Gastrocnemius medialis (tissue), 4 donors: ENCODE measurements around the gene CCSER1. TPM values are rescaled to one million over a fixed set of nuclear protein-coding genes. Genes with fewer than 3 reads are reported as not detected.

Experiments used
- ATAC-seq, 2 donors: fragments of 150-250 bp; one replicate each; pipeline ENCODE4 v1.9.1; 2016
- DNase-seq, 2 donors: peaks; one replicate each; pipeline ENCODE4 v3.0.0-alpha.2; 2019
- H3K27ac ChIP-seq, 4 donors: fragments of 200-600 bp; sonication (generic); 1 replicate in 1 of 4; 2 replicates in 3 of 4; pipeline ENCODE4 v1.5.1; 2016 to 2018; ENCODE audit warnings: mild to moderate bottlenecking in 2 of 4, moderate library complexity in 1 of 4
- H3K27me3 ChIP-seq, 3 donors: fragments of 200-600 bp; sonication (generic) in 2 of 3; 1 replicate in 1 of 3; 2 replicates in 2 of 3; pipeline versions ENCODE4 v1.5.1 to v1.6.0; 2016 to 2019; ENCODE audit warnings: mild to moderate bottlenecking in 1 of 3, moderate library complexity in 1 of 3
- H3K36me3 ChIP-seq, 2 donors: fragments of 200-600 bp; sonication (generic) in 1 of 2; one replicate each; pipeline ENCODE4 v1.5.1; 2017 to 2018
- H3K4me1 ChIP-seq, 2 donors: fragments of 200-600 bp; sonication (generic) in 1 of 2; one replicate each; pipeline ENCODE4 v1.5.1; 2016 to 2017; ENCODE audit warnings: mild to moderate bottlenecking in 2 of 2
- H3K4me3 ChIP-seq, 4 donors: fragments of 200-600 bp; sonication (generic) in 3 of 4; 1 replicate in 1 of 4; 2 replicates in 3 of 4; pipeline ENCODE4 v1.5.1; 2016 to 2019; ENCODE audit warnings: mild to moderate bottlenecking in 2 of 4
- H3K9me3 ChIP-seq, 3 donors: fragments of 200-600 bp; sonication (generic) in 2 of 3; 1 replicate in 1 of 3; 2 replicates in 2 of 3; pipeline ENCODE4 v1.5.1; 2016 to 2019
- CTCF ChIP-seq, 5 experiments: fragments of 450-650 bp in 3 of 5; fragments of 200-600 bp in 2 of 5; sonication (generic) in 2 of 5; IDR thresholded peaks in 4 of 5; conservative IDR thresholded peaks in 1 of 5; 1 replicate in 4 of 5; 2 replicates in 1 of 5; pipeline ENCODE4 v1.5.1; 2016 to 2019; ENCODE audit warnings: antibody characterized with exemption in 5 of 5, mild to moderate bottlenecking in 3 of 5, moderate library complexity in 3 of 5
- POLR2A ChIP-seq, 2 donors: fragments of 450-650 bp; IDR thresholded peaks; one replicate each; pipeline ENCODE4 v1.6.1; 2017; ENCODE audit warnings: antibody characterized with exemption in 2 of 2, mild to moderate bottlenecking in 2 of 2, moderate library complexity in 2 of 2
- in situ Hi-C, 4 donors: fragments of 200-750 bp; cut with MboI; loops; one replicate each; pipeline versions ENCODE4 v1.15.0 to v1.8.0; 2017; ENCODE audit warnings: low sequenced_read_pairs in 4 of 4
- intact Hi-C: fragments of 100-400 bp; cut with DNase I; formaldehyde crosslinking; loops from one replicate; pipeline ENCODE4 v1.15.1; 2023; ENCODE audit warnings: low total_unique reads
- total RNA-seq, 4 donors: library from RNA; depleted of rRNA; stranded (reverse); fragments of >200 nt; gene quantifications; one replicate each; pipeline versions ENCODE4 v1.1.0 to v1.2.3, GENCODE V29; 2016

The CCSER1 gene
- total RNA-seq, 4 donors from 2014 or later: 0.39 to 0.83 (median 0.63) TPM

GRCh38 chr4:91283726-91284230 is 1156.6 kb downstream of the CCSER1 start:
- Histone ChIP-seq H3K36me3 (no peaks in the 10 kb centered on the region), H3K4me3 (no peak overlapping the region), H3K27me3 (no peaks in the 10 kb centered on the region), H3K4me1 (no peaks in the 10 kb centered on the region), H3K9me3 (no peaks in the 10 kb centered on the region), H3K27ac (no peak overlapping the region)
- TF ChIP-seq POLR2A (IDR thresholded peaks at IDR 0.05) (no peak), CTCF (IDR thresholded peaks at IDR 0.05 in 4 of 5, conservative IDR thresholded peaks at IDR 0.05 in 1 of 5) (no peak)
- intact Hi-C loops (no loop called here), in situ Hi-C loops (no loop called here)
- ATAC-seq (no peak), DNase-seq (no peak)

GRCh38 chr4:91284480-91284879 is 1157.3 kb downstream of the CCSER1 start:
- intact Hi-C loops: no loop called here
- in situ Hi-C loops: no loop called here
- H3K27ac ChIP-seq: no peak overlapping the region
- no peak overlapping the region for H3K4me3 ChIP-seq
- ATAC-seq: no peak
- no peaks in the 10 kb centered on the region for H3K4me1 ChIP-seq
- no peak for DNase-seq
- H3K36me3 ChIP-seq: no peaks in the 10 kb centered on the region
- TF ChIP-seq POLR2A (IDR thresholded peaks at IDR 0.05): no peak
- no peak for TF ChIP-seq CTCF (IDR thresholded peaks at IDR 0.05 in 4 of 5, conservative IDR thresholded peaks at IDR 0.05 in 1 of 5)
- no peaks in the 10 kb centered on the region for H3K27me3 ChIP-seq
- no peaks in the 10 kb centered on the region for H3K9me3 ChIP-seq

GRCh38 chr4:91285487-91285886 is 1158.3 kb downstream of the CCSER1 start:
- no peak for ATAC-seq
- in situ Hi-C loops: no loop called here
- H3K9me3 ChIP-seq: no peaks in the 10 kb centered on the region

GRCh38 chr4:91288702-91289311 is 1161.6 kb downstream of the CCSER1 start:
- DNase-seq: no peak
- ATAC-seq: no peak
- no peak overlapping the region for H3K27ac ChIP-seq
- TF ChIP-seq POLR2A (IDR thresholded peaks at IDR 0.05) (no peak), CTCF (IDR thresholded peaks at IDR 0.05 in 4 of 5, conservative IDR thresholded peaks at IDR 0.05 in 1 of 5) (no peak)
- H3K27me3 ChIP-seq: no peaks in the 10 kb centered on the region
- H3K4me3 ChIP-seq: no peak overlapping the region
- no peaks in the 10 kb centered on the region for H3K36me3 ChIP-seq
- no peaks in the 10 kb centered on the region for H3K9me3 ChIP-seq
- intact Hi-C loops (no loop called here), in situ Hi-C loops (no loop called here)
- H3K4me1 ChIP-seq: no peaks in the 10 kb centered on the region

More at GRCh38 chr4:91285487-91285886, 1158.3 kb downstream of the CCSER1 start:
- intact Hi-C loops: no loop called here
- Histone ChIP-seq H3K27ac (no peak overlapping the region), H3K4me1 (no peaks in the 10 kb centered on the region), H3K36me3 (no peaks in the 10 kb centered on the region), H3K4me3 (no peak overlapping the region), H3K27me3 (no peaks in the 10 kb centered on the region)
- no peak for TF ChIP-seq POLR2A (IDR thresholded peaks at IDR 0.05)
- no peak for TF ChIP-seq CTCF (IDR thresholded peaks at IDR 0.05 in 4 of 5, conservative IDR thresholded peaks at IDR 0.05 in 1 of 5)
- no peak for DNase-seq
